B cell (primary cell): Measurements from ENCODE around the gene OVCH2.

Experiments
- CTCF ChIP-seq: fragments of 200-600 bp; IDR thresholded peaks from one replicate; pipeline ENCODE4 v1.8.0; 2022; ENCODE audit warnings: antibody characterized with exemption, mild to moderate bottlenecking
- EZH2 ChIP-seq: IDR thresholded peaks from 2 replicates; pipeline ENCODE4 v1.6.1; 2012; ENCODE audit warnings: borderline replicate concordance, low read depth, mild to moderate bottlenecking, moderate library complexity, low read length; ENCODE audit not compliant: insufficient read depth, poor library complexity, severe bottlenecking

- TF ChIP-seq CTCF (no peak), EZH2 (no peak)
These were observed 59.4 kb downstream of the OVCH2 start for GRCh38 chr11:7646866-7647265.
